ENCODE measurements around the gene HAP1.

The HAP1 gene

GRCh38 chr17:41736983-41737679 is 2.7 kb upstream of the HAP1 start:
- no peak for DNase-seq (ENCODE audit: low read depth, low spot score)
- POLR2A ChIA-PET: interaction anchor here (1.0 to 1.2 kb wide), 2 partner anchors 50 to 65 kb away, joined by 4 to 5 read pairs; partner anchors contain the start of gene JUP
- no peak for TF ChIP-seq CTCF (IDR thresholded peaks at IDR 0.05; ENCODE audit: insufficient read depth, low read length, missing control alignments)
- CTCF ChIA-PET: interaction anchor here (0.5 to 4.9 kb wide), 43 partner anchors 9 to 226 kb away, joined by 3 to 189 read pairs (median 5); partner anchors contain the start of genes FKBP10, GAST, JUP and KLHL11
- no peak overlapping the region for H3K4me3 ChIP-seq (ENCODE audit: low read depth, low read length)

- no peak for TF ChIP-seq CTCF (IDR thresholded peaks at IDR 0.05; ENCODE audit: insufficient read depth, low read length, missing control alignments)
- no peak overlapping the region for H3K4me3 ChIP-seq (ENCODE audit: low read depth, low read length)
- DNase-seq (ENCODE audit: low read depth, low spot score): no peak
- POLR2A ChIA-PET: no interaction called here
- CTCF ChIA-PET: interaction anchor here (0.8 to 4.9 kb wide), 6 partner anchors 11 to 227 kb away, joined by 3 to 189 read pairs (median 4); no protein-coding TSS in a partner anchor
Observed at GRCh38 chr17:41735744-41736143, 1.3 kb upstream of the HAP1 start.

- no peak for TF ChIP-seq CTCF (IDR thresholded peaks at IDR 0.05; ENCODE audit: insufficient read depth, low read length, missing control alignments)
- H3K4me3 ChIP-seq (ENCODE audit: low read depth, low read length): peak overlapping the region; percentile 41
- POLR2A ChIA-PET: no interaction called here
- CTCF ChIA-PET: interaction anchor here (0.8 to 4.9 kb wide), 8 partner anchors 9 to 228 kb away, joined by 3 to 189 read pairs (median 4); no protein-coding TSS in a partner anchor
- DNase-seq (ENCODE audit: low read depth, low spot score): no peak
Observed at GRCh38 chr17:41734949-41735313, 488 bp upstream of the HAP1 start.

GRCh38 chr17:41733348-41734138 is 900 bp downstream of the HAP1 start:
- ChIA-PET CTCF (interaction anchor here (0.9 to 4.9 kb wide), 6 partner anchors 8 to 226 kb away, joined by 3 to 189 read pairs (median 6); no protein-coding TSS in a partner anchor), POLR2A (interaction anchor here (0.9 kb wide), 1 partner anchor 53 kb away, joined by 3 read pairs; the partner anchor contains the start of gene JUP)
- DNase-seq (ENCODE audit: low read depth, low spot score): no peak
- TF ChIP-seq CTCF (IDR thresholded peaks at IDR 0.05; ENCODE audit: insufficient read depth, low read length, missing control alignments): no peak
- no peak overlapping the region for H3K4me3 ChIP-seq (ENCODE audit: low read depth, low read length)

- no peak for DNase-seq (ENCODE audit: low read depth, low spot score)
- H3K4me3 ChIP-seq (ENCODE audit: low read depth, low read length): no peak overlapping the region
- no peak for TF ChIP-seq CTCF (IDR thresholded peaks at IDR 0.05; ENCODE audit: insufficient read depth, low read length, missing control alignments)
- CTCF ChIA-PET: interaction anchor here (0.5 to 1.8 kb wide), 7 partner anchors 9 to 70 kb away, joined by 3 to 9 read pairs (median 3); no protein-coding TSS in a partner anchor
- POLR2A ChIA-PET: interaction anchor here (0.6 kb wide), 1 partner anchor 130 kb away, joined by 3 read pairs; no protein-coding TSS in a partner anchor
Observed at GRCh38 chr17:41731836-41732235, 2.6 kb downstream of the HAP1 start.

Data from AG04449 (cell line).